HEK293 (cell line): Measurements from ENCODE around the gene RANBP10.

ENCODE experiments used
- CTCF ChIA-PET: fragments of 350-600 bp; formaldehyde crosslinking; extraction: SDS; loops from one replicate; lab custom pipeline; 2021; ENCODE audit warnings: antibody characterized with exemption; lab: Yijun Ruan, JAX
- POLR2A ChIA-PET: fragments of 300-600 bp; formaldehyde crosslinking; extraction: SDS; loops from one replicate; lab custom pipeline; 2020; ENCODE audit warnings: antibody characterized with exemption, inconsistent platforms; lab: Yijun Ruan, JAX
- H3K27ac ChIP-seq: fragments of 200-500 bp; sonication (Bioruptor generic); 2 replicates; pipeline ENCODE4 v1.5.1; 2014; ENCODE audit warnings: low read depth, low read length, control low read depth, inconsistent platforms; ENCODE audit errors: extremely low read depth
- H3K36me3 ChIP-seq, 2 experiments: fragments of 200-500 bp in 1 of 2; sonication (Bioruptor generic) in 1 of 2; 1 replicate in 1 of 2; 2 replicates in 1 of 2; pipeline ENCODE4 v1.5.1; 2014 to 2017; ENCODE audit warnings: inconsistent platforms in 2 of 2, low read length in 2 of 2; ENCODE audit not compliant: control insufficient read depth in 2 of 2, insufficient read depth in 1 of 2
- H3K4me1 ChIP-seq: fragments of 200-500 bp; sonication (Bioruptor generic); 2 replicates; pipeline ENCODE4 v1.5.1; 2014; ENCODE audit warnings: mild to moderate bottlenecking, low read length, inconsistent platforms; ENCODE audit not compliant: control insufficient read depth, insufficient read depth
- H3K4me3 ChIP-seq: 2 replicates; pipeline ENCODE4 v1.5.1; 2011; ENCODE audit warnings: low read depth, mild to moderate bottlenecking, control low read depth, low read length, moderate library complexity
- H3K9me3 ChIP-seq: fragments of 200-500 bp; sonication (Bioruptor generic); 2 replicates; pipeline ENCODE4 v1.5.1; 2014; ENCODE audit warnings: low read depth, low read length, inconsistent platforms; ENCODE audit not compliant: control insufficient read depth, insufficient read depth
- GFI1B ChIP-seq: fragments of 450-650 bp; formaldehyde crosslinking; IDR thresholded peaks from 2 replicates; pipeline ENCODE4 v1.5.1; 2016; ENCODE audit warnings: missing biosample characterization, missing genetic modification characterization
- GLI2 ChIP-seq: fragments of 450-650 bp; formaldehyde crosslinking; IDR thresholded peaks from 2 replicates; pipeline ENCODE4; 2017; ENCODE audit warnings: missing biosample characterization, missing genetic modification characterization, low read depth, borderline replicate concordance
- GLIS2 ChIP-seq: fragments of 450-650 bp; formaldehyde crosslinking; IDR thresholded peaks from 2 replicates; pipeline ENCODE4 v1.5.1; 2016; ENCODE audit warnings: missing biosample characterization, missing genetic modification characterization
- IKZF3 ChIP-seq: fragments of 450-650 bp; IDR thresholded peaks from 2 replicates; pipeline ENCODE4 v1.5.0; 2018; ENCODE audit warnings: missing biosample characterization, mild to moderate bottlenecking, missing genetic modification characterization, moderate library complexity
- MEIS1 ChIP-seq: sonication (generic); formaldehyde crosslinking; IDR thresholded peaks from 2 replicates; pipeline ENCODE4 v1.8.1; 2022; ENCODE audit warnings: missing genetic modification reagents, mild to moderate bottlenecking, borderline replicate concordance
- MYNN ChIP-seq: fragments of 450-650 bp; formaldehyde crosslinking; IDR thresholded peaks from 2 replicates; pipeline ENCODE4 v1.5.1; 2016; ENCODE audit warnings: missing biosample characterization, missing genetic modification characterization, borderline replicate concordance
- PRDM10 ChIP-seq: fragments of 450-650 bp; formaldehyde crosslinking; IDR thresholded peaks from 2 replicates; pipeline ENCODE4 v1.5.1; 2016; ENCODE audit warnings: missing biosample characterization, missing genetic modification characterization
- ZBTB49 ChIP-seq: fragments of 450-650 bp; formaldehyde crosslinking; IDR thresholded peaks from 2 replicates; pipeline ENCODE4 v1.5.1; 2016; ENCODE audit warnings: missing biosample characterization, missing genetic modification characterization, low read depth
- ZBTB6 ChIP-seq: fragments of 450-650 bp; formaldehyde crosslinking; IDR thresholded peaks from 2 replicates; pipeline ENCODE4 v1.5.1; 2017; ENCODE audit warnings: missing biosample characterization, missing genetic modification characterization
- ZNF132 ChIP-seq: fragments of 450-650 bp; formaldehyde crosslinking; IDR thresholded peaks from 2 replicates; pipeline ENCODE4 v1.5.1; 2017; ENCODE audit warnings: missing biosample characterization, missing genetic modification characterization, borderline replicate concordance
- ZNF354C ChIP-seq: fragments of 450-650 bp; formaldehyde crosslinking; IDR thresholded peaks from 2 replicates; pipeline ENCODE4 v1.5.1; 2016; ENCODE audit warnings: missing biosample characterization, missing genetic modification characterization, low read depth, borderline replicate concordance
- ZNF37A ChIP-seq: fragments of 450-650 bp; IDR thresholded peaks from 2 replicates; pipeline ENCODE4 v1.5.1; 2018; ENCODE audit warnings: missing biosample characterization, missing genetic modification characterization
- ZNF473 ChIP-seq: fragments of 450-650 bp; formaldehyde crosslinking; IDR thresholded peaks from 2 replicates; pipeline ENCODE4 v1.5.1; 2017; ENCODE audit warnings: missing biosample characterization, missing genetic modification characterization
- ZNF529 ChIP-seq: fragments of 450-650 bp; formaldehyde crosslinking; IDR thresholded peaks from 2 replicates; pipeline ENCODE4 v1.5.1; 2017; ENCODE audit warnings: missing genetic modification characterization, missing biosample characterization; ENCODE audit not compliant: insufficient replicate concordance
- ZNF544 ChIP-seq: fragments of 450-650 bp; formaldehyde crosslinking; IDR thresholded peaks from 2 replicates; pipeline ENCODE4 v1.5.0; 2017; ENCODE audit warnings: missing biosample characterization, missing genetic modification characterization
- ZNF571 ChIP-seq: fragments of 450-650 bp; formaldehyde crosslinking; IDR thresholded peaks from 2 replicates; pipeline ENCODE4 v1.5.0; 2017; ENCODE audit warnings: missing biosample characterization, missing genetic modification characterization
- ZNF585B ChIP-seq: fragments of 450-650 bp; formaldehyde crosslinking; IDR thresholded peaks from 2 replicates; pipeline ENCODE4 v1.5.1; 2016; ENCODE audit warnings: missing biosample characterization, missing genetic modification characterization
- TF ChIP-seq, protein P1 (sequence below): fragments of 450-650 bp; IDR thresholded peaks from 2 replicates; pipeline ENCODE4 v1.5.1; 2018; ENCODE audit warnings: missing biosample characterization, mild to moderate bottlenecking, missing genetic modification characterization
- TF ChIP-seq, protein P2 (sequence below): fragments of 450-650 bp; formaldehyde crosslinking; conservative IDR thresholded peaks from 2 replicates; pipeline ENCODE4 v1.5.1; 2016; ENCODE audit warnings: low read depth, missing biosample characterization, missing genetic modification characterization
- TF ChIP-seq, protein P3 (sequence below): fragments of 450-650 bp; formaldehyde crosslinking; IDR thresholded peaks from 2 replicates; pipeline ENCODE4 v1.5.1; 2017; ENCODE audit warnings: missing biosample characterization, missing genetic modification characterization

RANBP10 gene

GRCh38 chr16:67766291-67766690, 40.1 kb downstream of the RANBP10 start (continued):
- no peak for TF ChIP-seq ZBTB49 (tag by site-specific recombination)
- no peak for TF ChIP-seq MYNN
- TF ChIP-seq, protein P1, sequence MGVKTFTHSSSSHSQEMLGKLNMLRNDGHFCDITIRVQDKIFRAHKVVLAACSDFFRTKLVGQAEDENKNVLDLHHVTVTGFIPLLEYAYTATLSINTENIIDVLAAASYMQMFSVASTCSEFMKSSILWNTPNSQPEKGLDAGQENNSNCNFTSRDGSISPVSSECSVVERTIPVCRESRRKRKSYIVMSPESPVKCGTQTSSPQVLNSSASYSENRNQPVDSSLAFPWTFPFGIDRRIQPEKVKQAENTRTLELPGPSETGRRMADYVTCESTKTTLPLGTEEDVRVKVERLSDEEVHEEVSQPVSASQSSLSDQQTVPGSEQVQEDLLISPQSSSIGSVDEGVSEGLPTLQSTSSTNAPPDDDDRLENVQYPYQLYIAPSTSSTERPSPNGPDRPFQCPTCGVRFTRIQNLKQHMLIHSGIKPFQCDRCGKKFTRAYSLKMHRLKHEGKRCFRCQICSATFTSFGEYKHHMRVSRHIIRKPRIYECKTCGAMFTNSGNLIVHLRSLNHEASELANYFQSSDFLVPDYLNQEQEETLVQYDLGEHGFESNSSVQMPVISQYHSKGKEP (tag by site-specific recombination), result no peak
- TF ChIP-seq IKZF3 (tag by site-specific recombination), result no peak
- TF ChIP-seq, all 188 proteins: peak for 2

DNA sequence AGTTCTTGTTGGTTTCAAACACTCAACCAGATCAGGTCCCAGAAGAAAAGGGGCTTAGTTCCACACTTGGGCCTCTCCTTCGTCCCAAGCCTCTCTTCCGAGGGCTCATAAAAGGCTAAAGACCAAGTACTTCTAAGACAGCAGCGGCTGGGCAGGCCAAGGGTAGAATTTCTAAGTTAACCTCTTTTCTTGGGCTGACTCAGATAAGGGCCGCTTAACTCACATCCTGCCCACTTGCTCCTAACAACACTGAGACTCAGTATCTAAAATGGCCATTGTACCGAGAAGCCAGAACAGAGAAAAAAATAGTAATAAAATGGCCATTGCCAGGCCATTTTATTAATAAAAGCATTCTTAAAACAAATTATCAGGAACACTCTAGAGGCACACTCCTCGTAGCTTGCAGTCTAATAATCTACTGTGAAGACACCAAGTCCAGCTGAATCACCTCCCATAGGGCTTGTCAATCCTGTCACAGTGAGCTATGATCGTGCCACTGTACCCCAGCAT, 42.1 kb downstream of the RANBP10 start:
- CTCF ChIA-PET, result no interaction called here
- POLR2A ChIA-PET, result no interaction called here
- H3K4me1 ChIP-seq, result no peaks in the 10 kb centered on the region
- TF ChIP-seq ZNF571 (tag by site-specific recombination) (no peak), GLI2 (tag by site-specific recombination) (no peak), MEIS1 (CRISPR knock-in tag) (no peak), ZBTB6 (no peak), GFI1B (no peak), ZNF37A (tag by site-specific recombination) (no peak), ZNF132 (tag by site-specific recombination) (no peak), ZNF585B (tag by site-specific recombination) (no peak), ZNF473 (tag by site-specific recombination) (no peak), ZNF544 (tag by site-specific recombination) (no peak), ZNF354C (tag by site-specific recombination) (no peak), GLIS2 (tag by site-specific recombination) (no peak), PRDM10 (no peak), ZNF529 (no peak)
- TF ChIP-seq, protein P2, sequence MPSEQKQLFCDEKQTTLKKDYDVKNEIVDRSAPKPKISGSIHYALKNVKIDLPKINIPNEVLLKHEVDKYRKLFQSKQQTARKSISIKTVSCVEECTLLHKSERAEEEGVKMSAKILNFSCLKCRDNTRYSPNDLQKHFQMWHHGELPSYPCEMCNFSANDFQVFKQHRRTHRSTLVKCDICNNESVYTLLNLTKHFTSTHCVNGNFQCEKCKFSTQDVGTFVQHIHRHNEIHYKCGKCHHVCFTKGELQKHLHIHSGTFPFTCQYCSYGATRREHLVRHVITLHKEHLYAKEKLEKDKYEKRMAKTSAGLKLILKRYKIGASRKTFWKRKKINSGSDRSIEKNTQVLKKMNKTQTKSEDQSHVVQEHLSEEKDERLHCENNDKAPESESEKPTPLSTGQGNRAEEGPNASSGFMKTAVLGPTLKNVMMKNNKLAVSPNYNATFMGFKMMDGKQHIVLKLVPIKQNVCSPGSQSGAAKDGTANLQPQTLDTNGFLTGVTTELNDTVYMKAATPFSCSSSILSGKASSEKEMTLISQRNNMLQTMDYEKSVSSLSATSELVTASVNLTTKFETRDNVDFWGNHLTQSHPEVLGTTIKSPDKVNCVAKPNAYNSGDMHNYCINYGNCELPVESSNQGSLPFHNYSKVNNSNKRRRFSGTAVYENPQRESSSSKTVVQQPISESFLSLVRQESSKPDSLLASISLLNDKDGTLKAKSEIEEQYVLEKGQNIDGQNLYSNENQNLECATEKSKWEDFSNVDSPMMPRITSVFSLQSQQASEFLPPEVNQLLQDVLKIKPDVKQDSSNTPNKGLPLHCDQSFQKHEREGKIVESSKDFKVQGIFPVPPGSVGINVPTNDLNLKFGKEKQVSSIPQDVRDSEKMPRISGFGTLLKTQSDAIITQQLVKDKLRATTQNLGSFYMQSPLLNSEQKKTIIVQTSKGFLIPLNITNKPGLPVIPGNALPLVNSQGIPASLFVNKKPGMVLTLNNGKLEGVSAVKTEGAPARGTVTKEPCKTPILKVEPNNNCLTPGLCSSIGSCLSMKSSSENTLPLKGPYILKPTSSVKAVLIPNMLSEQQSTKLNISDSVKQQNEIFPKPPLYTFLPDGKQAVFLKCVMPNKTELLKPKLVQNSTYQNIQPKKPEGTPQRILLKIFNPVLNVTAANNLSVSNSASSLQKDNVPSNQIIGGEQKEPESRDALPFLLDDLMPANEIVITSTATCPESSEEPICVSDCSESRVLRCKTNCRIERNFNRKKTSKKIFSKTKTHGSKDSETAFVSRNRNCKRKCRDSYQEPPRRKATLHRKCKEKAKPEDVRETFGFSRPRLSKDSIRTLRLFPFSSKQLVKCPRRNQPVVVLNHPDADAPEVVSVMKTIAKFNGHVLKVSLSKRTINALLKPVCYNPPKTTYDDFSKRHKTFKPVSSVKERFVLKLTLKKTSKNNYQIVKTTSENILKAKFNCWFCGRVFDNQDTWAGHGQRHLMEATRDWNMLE (tag by site-specific recombination), result no peak
- TF ChIP-seq, protein P3, sequence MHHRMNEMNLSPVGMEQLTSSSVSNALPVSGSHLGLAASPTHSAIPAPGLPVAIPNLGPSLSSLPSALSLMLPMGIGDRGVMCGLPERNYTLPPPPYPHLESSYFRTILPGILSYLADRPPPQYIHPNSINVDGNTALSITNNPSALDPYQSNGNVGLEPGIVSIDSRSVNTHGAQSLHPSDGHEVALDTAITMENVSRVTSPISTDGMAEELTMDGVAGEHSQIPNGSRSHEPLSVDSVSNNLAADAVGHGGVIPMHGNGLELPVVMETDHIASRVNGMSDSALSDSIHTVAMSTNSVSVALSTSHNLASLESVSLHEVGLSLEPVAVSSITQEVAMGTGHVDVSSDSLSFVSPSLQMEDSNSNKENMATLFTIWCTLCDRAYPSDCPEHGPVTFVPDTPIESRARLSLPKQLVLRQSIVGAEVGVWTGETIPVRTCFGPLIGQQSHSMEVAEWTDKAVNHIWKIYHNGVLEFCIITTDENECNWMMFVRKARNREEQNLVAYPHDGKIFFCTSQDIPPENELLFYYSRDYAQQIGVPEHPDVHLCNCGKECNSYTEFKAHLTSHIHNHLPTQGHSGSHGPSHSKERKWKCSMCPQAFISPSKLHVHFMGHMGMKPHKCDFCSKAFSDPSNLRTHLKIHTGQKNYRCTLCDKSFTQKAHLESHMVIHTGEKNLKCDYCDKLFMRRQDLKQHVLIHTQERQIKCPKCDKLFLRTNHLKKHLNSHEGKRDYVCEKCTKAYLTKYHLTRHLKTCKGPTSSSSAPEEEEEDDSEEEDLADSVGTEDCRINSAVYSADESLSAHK (tag by site-specific recombination), result no peak
- TF ChIP-seq, all 188 proteins: peak for 0
- peaks cover 0 to 14% of the 10 kb centered on the region in 2 experiments; a peak in 2 of 3 replicates for H3K36me3 ChIP-seq
- H3K27ac ChIP-seq, result no peak overlapping the region
- no peak overlapping the region for H3K4me3 ChIP-seq
- H3K9me3 ChIP-seq, result no peaks in the 10 kb centered on the region
